ENCODE results near the gene BTBD9.

The BTBD9 gene

DNA sequence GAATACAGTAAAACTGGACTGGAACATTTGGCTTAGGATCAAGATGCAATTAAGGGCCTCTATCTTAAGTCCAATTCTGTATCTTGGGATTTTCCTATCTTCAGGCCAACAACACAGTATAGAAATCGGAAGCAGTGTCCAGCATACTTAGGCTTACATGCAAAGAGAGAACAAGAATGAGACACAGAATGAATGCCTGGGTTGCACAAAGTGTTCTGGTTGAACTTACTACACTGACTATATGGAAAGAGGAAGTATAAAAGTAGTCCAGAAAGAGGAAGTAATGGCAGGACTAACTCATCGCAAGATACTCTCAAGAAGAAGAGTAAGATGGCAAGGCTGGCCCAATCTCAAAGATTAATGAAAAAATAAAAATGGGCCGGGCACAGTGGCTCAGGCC lies 87.6 kb downstream of the BTBD9 start:
- no peak for DNase-seq

DNA sequence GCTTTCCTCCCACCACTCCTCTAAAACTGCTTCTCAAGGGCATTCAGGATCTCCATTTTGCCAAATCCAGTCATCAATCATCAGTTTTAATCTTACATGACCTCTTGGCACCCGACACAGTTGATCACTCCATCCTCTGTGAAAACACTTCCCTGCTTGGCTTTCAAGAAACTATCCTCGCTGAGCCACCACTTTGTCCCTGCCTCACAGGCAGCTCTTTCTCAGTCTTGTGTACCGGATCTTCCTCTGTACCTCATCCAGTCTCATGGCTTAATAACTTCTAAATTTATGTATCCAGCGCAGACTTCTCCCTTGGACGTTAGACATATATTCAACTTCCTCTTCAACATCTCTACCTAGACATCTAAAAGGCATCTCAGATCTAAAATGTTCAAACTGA lies 89.9 kb downstream of the BTBD9 start:
- no peak for DNase-seq

- no peak for DNase-seq
These were observed 90.5 kb downstream of the BTBD9 start for GRCh38 chr6:38549180-38549579.

DNA sequence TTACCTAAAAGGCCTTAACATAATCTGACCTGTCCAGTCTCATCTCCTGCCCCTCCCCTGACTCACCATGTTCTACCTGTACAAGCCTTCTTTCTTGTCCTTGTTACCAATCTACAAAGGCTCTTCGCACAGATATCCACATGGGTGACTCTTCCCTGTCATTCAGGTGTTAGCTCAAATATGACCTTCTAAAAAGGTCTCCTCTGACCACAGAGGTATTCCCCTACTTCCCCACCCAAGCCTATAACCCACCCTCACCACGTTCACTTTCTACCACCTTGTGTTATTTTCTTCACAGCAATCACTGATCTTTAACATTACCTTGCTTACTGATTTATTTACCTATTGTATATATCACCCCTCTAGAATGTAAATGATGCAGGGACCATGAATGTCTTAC lies 96.7 kb downstream of the BTBD9 start:
- no peak for DNase-seq

GRCh38 chr6:38542031-38542430 lies 97.7 kb downstream of the BTBD9 start:
- DNase-seq, result no peak

- no peak for DNase-seq
These were observed 106.7 kb downstream of the BTBD9 start for GRCh38 chr6:38533064-38533463.

DNA sequence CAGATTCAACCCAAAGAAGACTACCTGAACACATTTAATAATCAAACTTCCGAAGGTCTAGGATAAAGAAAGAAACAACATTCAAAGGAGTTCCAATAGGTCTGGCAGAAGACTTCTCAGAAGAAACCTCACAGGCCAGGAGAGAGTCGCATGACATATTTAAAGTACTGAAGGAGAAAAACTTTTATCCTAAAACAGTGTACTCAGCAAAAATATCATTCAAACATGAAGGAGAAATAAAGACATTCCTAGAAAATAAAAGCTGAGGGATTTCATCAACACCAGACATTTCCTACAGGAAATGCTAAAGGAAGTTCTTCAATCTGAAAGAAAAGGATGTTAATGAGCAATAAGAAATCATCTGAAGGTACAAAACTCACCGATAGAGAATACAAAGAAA lies 108.6 kb downstream of the BTBD9 start:
- no peak for DNase-seq

GRCh38 chr6:38528196-38528965 lies 111.3 kb downstream of the BTBD9 start:
- no peak for DNase-seq

DNA sequence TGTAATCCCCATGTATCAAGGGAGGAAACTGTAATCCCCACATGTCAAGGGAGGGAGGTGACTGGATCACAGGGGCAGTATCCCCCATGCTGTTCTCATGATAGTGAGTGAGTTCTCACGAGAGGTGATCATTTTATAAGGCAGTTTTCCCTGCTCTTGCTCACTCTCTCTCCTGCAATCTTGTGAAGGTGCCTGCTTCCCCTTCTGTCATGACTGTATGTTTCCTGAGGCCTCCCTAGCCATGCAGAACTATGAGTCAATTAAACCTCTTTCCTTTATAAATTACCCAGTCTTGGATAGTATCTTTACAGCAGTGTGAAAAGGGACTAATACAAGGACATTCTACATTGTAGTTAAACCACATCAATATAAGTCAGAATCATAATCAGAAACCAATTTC lies 112.4 kb downstream of the BTBD9 start:
- no peak for DNase-seq

- DNase-seq, result no peak
These were observed 113.8 kb downstream of the BTBD9 start for GRCh38 chr6:38525888-38526287.

GRCh38 chr6:38524436-38525145 lies 115.1 kb downstream of the BTBD9 start:
- no peak for DNase-seq

DNA sequence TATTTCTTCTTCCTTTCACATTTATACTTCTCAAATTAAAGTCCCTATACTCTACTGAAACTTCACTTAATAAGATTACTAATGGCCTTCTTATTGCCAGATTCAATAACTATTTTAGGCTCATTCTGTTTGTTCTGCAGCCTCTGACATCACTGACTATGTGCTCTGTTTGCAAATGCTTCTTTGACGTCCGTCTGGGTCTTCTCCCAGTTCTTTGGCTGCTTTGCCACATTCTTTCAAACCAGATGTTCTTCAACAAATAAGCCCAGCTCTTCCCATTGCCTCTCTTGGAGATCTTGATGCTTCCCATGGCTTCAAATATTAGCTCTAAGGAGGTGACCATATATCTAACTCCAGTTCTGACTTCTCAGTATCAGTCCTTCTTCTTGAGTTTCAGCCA lies 117.4 kb downstream of the BTBD9 start:
- no peak for DNase-seq

GRCh38 chr6:38518511-38519304 lies 121.0 kb downstream of the BTBD9 start:
- no peak for DNase-seq

- no peak for DNase-seq
These were observed 122.7 kb downstream of the BTBD9 start for GRCh38 chr6:38517005-38517404.

DNA sequence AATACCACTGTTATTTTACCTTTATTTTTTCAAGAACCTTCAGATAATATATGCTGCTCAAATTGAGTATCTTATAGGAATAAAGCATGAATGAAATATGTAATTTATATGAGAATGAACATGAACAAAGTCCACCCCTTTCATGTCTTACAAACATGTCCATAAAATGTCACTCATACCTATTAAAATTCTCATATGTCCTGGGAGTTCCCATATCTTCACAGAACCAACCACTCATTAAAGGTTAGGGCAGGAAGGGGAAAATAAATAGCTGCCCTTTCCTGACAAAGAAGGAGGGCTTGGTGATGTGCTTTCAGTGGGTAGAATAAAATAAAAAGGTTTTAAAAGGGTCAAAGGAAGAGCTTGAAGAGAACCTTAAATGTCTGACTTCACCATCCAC lies 125.3 kb downstream of the BTBD9 start:
- no peak for DNase-seq

DNA sequence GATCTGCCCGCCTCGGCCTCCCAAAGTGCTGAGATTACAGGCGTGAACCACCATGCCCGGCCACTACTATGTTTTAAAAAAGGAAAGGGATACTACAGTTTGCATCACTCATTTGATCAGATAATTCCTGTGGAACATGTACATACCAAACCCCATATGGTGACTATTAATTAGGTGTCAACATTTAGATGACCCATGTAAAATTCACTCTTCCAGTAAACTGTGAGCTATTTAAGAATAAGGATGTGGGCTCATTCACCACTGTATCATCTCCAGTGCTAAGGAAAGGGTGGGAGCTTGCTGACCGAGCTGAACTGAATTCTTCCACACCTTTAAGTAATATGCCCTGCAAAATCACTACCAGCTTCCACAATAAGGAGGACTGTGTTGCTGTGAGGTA lies 127.5 kb downstream of the BTBD9 start:
- DNase-seq, result no peak

DNA sequence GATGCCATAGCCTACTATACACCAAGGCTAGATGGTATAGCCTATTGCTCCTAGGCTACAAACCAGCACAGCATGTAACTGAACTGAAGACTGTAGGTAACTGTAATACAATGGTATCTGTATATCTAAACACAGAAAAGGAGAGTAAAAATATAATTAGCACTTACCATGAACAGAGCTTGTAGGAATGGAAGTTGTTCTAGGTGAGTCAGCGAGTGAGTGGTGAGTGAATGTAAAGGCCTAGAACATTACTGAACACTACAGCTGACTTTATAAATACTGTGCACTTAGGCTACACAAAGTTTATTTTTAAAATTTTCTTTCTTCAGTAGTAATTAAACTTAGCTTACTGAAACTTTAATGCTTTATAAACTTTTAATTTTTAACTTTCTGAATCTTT lies 129.5 kb downstream of the BTBD9 start:
- DNase-seq, result no peak

GRCh38 chr6:38509713-38510112 lies 130.0 kb downstream of the BTBD9 start:
- no peak for DNase-seq

- DNase-seq, result no peak
These were observed 130.8 kb downstream of the BTBD9 start for GRCh38 chr6:38508894-38509293.

- DNase-seq, result no peak
These were observed 131.4 kb downstream of the BTBD9 start for GRCh38 chr6:38508286-38508685.

DNA sequence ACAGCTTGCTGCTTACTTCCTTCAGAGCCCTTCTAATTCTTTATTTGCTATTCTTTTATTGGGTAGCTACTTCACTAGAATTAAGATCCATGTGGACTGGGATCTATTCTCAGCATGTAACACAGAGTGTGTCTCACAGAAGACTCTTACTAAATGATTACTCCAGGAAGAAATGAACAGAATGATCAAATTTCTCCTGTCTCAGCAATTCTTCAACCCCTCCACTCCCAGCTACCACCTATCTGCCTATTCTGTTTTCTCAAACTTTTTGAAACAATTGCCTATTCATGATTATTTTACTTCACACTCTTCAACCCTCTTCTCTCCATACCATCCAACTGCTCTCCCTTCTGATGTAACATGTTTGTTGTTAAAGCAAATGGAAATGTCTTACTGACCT lies 132.6 kb downstream of the BTBD9 start:
- DNase-seq, result no peak

DNA sequence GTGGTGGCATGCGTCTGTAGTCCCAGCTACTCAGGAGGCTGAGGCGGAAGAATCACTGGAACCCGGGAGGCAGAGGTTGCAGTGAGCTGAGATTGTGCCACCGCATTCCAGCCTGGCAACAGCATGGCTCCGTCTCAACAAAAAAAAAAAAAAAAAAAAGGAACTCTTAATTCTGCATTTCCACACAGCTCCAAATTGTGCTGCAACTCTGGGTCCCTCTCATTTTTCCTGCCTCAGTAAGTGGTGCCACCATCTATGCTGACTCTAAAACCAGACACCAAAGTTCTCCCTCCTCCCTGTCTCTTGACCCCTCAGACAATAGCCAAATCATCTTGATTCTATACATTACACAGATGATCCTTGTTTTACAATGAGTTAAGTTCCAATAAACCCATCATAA lies 133.9 kb downstream of the BTBD9 start:
- no peak for DNase-seq

- DNase-seq, result no peak
These were observed 134.7 kb downstream of the BTBD9 start for GRCh38 chr6:38504996-38505395.
